WERI-Rb-1 (cell line): ENCODE results near the gene ZNF574.

Experiments used
- DNase-seq: peaks from one replicate; pipeline ENCODE4 v3.0.0-alpha.2; 2020
- H3K27ac ChIP-seq: fragments of 250-450 bp; sonication (Bioruptor Pico); 2 replicates; pipeline ENCODE4 v1.5.1; 2020; ENCODE audit warnings: mild to moderate bottlenecking, moderate library complexity
- H3K27me3 ChIP-seq: fragments of 250-450 bp; sonication (Bioruptor Pico); 2 replicates; pipeline ENCODE4 v1.5.1; 2021; ENCODE audit warnings: mild to moderate bottlenecking, low read depth, moderate library complexity; ENCODE audit not compliant: insufficient read depth, severe bottlenecking
- H3K36me3 ChIP-seq: fragments of 250-450 bp; sonication (Bioruptor Pico); 2 replicates; pipeline ENCODE4 v1.5.1; 2020; ENCODE audit warnings: mild to moderate bottlenecking, moderate library complexity
- H3K4me3 ChIP-seq: 2 replicates; pipeline ENCODE4 v1.5.1; 2011; ENCODE audit warnings: low read depth, mild to moderate bottlenecking, control low read depth, low read length
- H3K9me3 ChIP-seq: fragments of 250-450 bp; sonication (Bioruptor Pico); 2 replicates; pipeline ENCODE4 v1.5.1; 2021; ENCODE audit warnings: mild to moderate bottlenecking, moderate library complexity; ENCODE audit not compliant: severe bottlenecking
- CTCF ChIP-seq: IDR thresholded peaks from 2 replicates; pipeline ENCODE4 v1.5.1; 2011; ENCODE audit warnings: low read depth, mild to moderate bottlenecking, control low read depth, inconsistent platforms, low read length

Gene ZNF574

GRCh38 chr19:42075364-42075615 is 676 bp upstream of the ZNF574 start:
- Histone ChIP-seq H3K4me3 (peak overlapping the region; percentile 55), H3K36me3 (peaks cover 22% of the 10 kb centered on the region), H3K27ac (peak overlapping the region; percentile 94), H3K27me3 (no peaks in the 10 kb centered on the region), H3K9me3 (no peaks in the 10 kb centered on the region)
- no peak for TF ChIP-seq CTCF
- no peak for DNase-seq

- no peaks in the 10 kb centered on the region for H3K9me3 ChIP-seq
- H3K27ac ChIP-seq = peak overlapping the region; percentile 72
- DNase-seq = peak; percentile 49
- H3K27me3 ChIP-seq = no peaks in the 10 kb centered on the region
- H3K36me3 ChIP-seq = peaks cover 33% of the 10 kb centered on the region
- TF ChIP-seq CTCF = no peak
- H3K4me3 ChIP-seq = peak overlapping the region; percentile 93
These were observed 496 bp downstream of the ZNF574 start for GRCh38 chr19:42076380-42076944.

- Histone ChIP-seq H3K27me3 (no peaks in the 10 kb centered on the region), H3K36me3 (peaks cover 48% of the 10 kb centered on the region), H3K9me3 (no peaks in the 10 kb centered on the region), H3K27ac (no peak overlapping the region), H3K4me3 (no peak overlapping the region)
- TF ChIP-seq CTCF = no peak
- DNase-seq = no peak
These were observed 2.1 kb downstream of the ZNF574 start for GRCh38 chr19:42078058-42078457.

GRCh38 chr19:42078538-42079275 is 2.7 kb downstream of the ZNF574 start:
- H3K36me3 ChIP-seq = peaks cover 51% of the 10 kb centered on the region
- TF ChIP-seq CTCF = no peak
- H3K27me3 ChIP-seq = no peaks in the 10 kb centered on the region
- no peak overlapping the region for H3K27ac ChIP-seq
- DNase-seq = no peak
- no peak overlapping the region for H3K4me3 ChIP-seq
- no peaks in the 10 kb centered on the region for H3K9me3 ChIP-seq

DNA sequence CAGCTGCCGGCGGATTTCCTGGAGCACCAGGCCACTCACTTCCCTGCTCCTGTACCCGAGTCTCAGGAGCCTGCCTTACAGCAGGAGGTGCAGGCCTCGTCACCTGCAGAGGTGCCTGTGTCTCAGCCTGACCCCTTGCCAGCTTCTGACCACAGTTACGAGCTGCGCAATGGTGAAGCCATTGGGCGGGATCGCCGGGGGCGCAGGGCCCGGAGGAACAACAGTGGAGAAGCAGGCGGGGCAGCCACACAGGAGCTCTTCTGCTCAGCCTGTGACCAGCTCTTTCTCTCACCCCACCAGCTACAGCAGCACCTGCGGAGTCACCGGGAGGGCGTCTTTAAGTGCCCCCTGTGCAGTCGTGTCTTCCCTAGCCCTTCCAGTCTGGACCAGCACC is 3.3 kb downstream of the ZNF574 start:
- peaks cover 54% of the 10 kb centered on the region for H3K36me3 ChIP-seq
- H3K4me3 ChIP-seq = no peak overlapping the region
- H3K27ac ChIP-seq = no peak overlapping the region

More for the DNA sequence above, 3.3 kb downstream of the ZNF574 start:
- DNase-seq = no peak
- Histone ChIP-seq H3K9me3 (no peaks in the 10 kb centered on the region), H3K27me3 (no peaks in the 10 kb centered on the region)
- no peak for TF ChIP-seq CTCF
